ENCODE results near the gene AGAP3. TPM values are rescaled to one million over a fixed set of nuclear protein-coding genes. Genes with fewer than 3 reads are reported as not detected.
A peak's percentile ranks its signal among the peaks of the same experiment; 100 is the strongest.

The AGAP3 gene
- total RNA-seq, 8 experiments from 2014 or later = 34.1 to 84.7 (median 57.2) TPM

DNA sequence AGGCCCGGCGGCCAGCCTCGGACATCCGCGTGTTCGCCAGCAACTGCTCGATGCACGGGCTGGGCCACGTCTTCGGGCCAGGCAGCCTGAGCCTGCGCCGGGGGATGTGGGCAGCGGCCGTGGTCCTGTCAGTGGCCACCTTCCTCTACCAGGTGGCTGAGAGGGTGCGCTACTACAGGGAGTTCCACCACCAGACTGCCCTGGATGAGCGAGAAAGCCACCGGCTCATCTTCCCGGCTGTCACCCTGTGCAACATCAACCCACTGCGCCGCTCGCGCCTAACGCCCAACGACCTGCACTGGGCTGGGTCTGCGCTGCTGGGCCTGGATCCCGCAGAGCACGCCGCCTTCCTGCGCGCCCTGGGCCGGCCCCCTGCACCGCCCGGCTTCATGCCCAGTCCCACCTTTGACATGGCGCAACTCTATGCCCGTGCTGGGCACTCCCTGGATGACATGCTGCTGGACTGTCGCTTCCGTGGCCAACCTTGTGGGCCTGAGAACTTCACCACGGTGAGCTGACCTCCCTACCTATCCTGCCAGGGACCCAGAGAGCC lies 37.3 kb upstream of the AGAP3 start:
- Histone ChIP-seq H3K4me1 (replicated peaks in 1 of 2) (no peaks in the 10 kb centered on the region), H3K4me3 (no peak overlapping the region), H3K27ac (no peak overlapping the region)
- WGBS, 10 experiments = 85% methylated on average over 4 of the region's 38 CpGs; no CpG with 5 or more reads in 9 of the 10 experiments
- in situ Hi-C loops (cut with MboI; ENCODE audit: low pct_unique_long_range_greater_than_20kb in 2 of 9, low sequenced_read_pairs in 9 of 9, unreplicated experiment in 9 of 9) = no loop called here
- ATAC-seq (replicated peaks in 6 of 8) = no peak

DNA sequence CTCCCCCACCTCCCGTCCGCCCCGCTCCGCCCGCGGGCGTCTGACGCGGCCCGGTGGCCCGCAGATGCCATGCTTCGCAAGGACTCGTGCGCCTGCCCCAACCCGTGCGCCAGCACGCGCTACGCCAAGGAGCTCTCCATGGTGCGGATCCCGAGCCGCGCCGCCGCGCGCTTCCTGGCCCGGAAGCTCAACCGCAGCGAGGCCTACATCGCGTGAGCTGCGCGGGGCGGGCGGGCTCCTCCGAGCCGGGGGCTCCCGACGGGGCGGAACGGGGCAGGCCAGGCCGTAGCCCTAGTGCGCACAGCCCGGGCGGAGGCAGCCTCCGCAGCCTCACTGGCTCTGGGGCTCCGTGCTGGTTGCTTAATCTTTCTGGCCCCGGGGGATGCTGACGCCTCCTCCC lies 35.2 kb upstream of the AGAP3 start:
- Histone ChIP-seq H3K4me3 (peak overlapping the region in 2 of 5 donors; percentile 13 to 16), H3K4me1 (replicated peaks in 1 of 2) (no peaks in the 10 kb centered on the region), H3K27ac (no peak overlapping the region)
- 7% methylated on average over 8 of the region's 50 CpGs; no CpG with 5 or more reads in 9 of the 10 experiments for WGBS, 10 experiments
- in situ Hi-C loops (cut with MboI; ENCODE audit: low pct_unique_long_range_greater_than_20kb in 2 of 9, low sequenced_read_pairs in 9 of 9, unreplicated experiment in 9 of 9) = no loop called here
- peak; percentile 60 to 88 (median 80) for ATAC-seq (replicated peaks in 6 of 8)

GRCh38 chr7:151053096-151053495 lies 33.2 kb upstream of the AGAP3 start:
- ATAC-seq (replicated peaks in 6 of 8) = no peak
- 75 to 100% (median 80%) methylated on average over 1 to 4 of the region's 4 CpGs; no CpG with 5 or more reads in 7 of the 10 experiments for WGBS, 10 experiments
- H3K4me3 ChIP-seq = no peak overlapping the region
- in situ Hi-C loops (cut with MboI; ENCODE audit: low pct_unique_long_range_greater_than_20kb in 2 of 9, low sequenced_read_pairs in 9 of 9, unreplicated experiment in 9 of 9) = no loop called here
- H3K4me1 ChIP-seq (replicated peaks in 1 of 2) = peaks cover 5 to 7% of the 10 kb centered on the region in 2 donors
- no peak overlapping the region for H3K27ac ChIP-seq

GRCh38 chr7:151053751-151054150 lies 32.5 kb upstream of the AGAP3 start:
- H3K27ac ChIP-seq = no peak overlapping the region
- in situ Hi-C loops (cut with MboI; ENCODE audit: low pct_unique_long_range_greater_than_20kb in 2 of 9, low sequenced_read_pairs in 9 of 9, unreplicated experiment in 9 of 9) = no loop called here
- no peak for ATAC-seq (replicated peaks in 6 of 8)
- no peak overlapping the region for H3K4me3 ChIP-seq
- peaks cover 9 to 11% of the 10 kb centered on the region in 2 donors for H3K4me1 ChIP-seq (replicated peaks in 1 of 2)
- WGBS, 10 experiments = 58 to 96% methylated on average over 2 to 4 of the region's 8 CpGs; no CpG with 5 or more reads in 8 of the 10 experiments

DNA sequence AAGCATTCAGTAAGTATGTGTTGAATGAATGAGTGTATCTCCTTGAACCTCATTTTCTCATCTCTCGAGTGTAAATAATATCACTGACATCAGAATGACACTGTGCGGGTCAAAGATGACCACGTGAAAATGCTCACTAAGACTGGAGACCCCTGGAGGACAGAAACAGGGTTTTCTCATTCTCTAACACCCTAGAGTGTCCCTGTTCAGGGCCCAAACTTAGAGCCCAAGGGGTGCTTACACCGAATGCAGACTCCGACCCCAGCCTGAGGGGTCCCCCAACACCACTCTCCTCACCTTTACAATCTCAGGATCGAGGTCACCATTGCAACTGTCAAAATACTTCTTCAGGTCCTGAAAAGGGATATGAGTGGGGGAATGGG lies 30.0 kb upstream of the AGAP3 start:
- ATAC-seq (replicated peaks in 6 of 8) = no peak
- Histone ChIP-seq H3K4me3 (peak overlapping the region in 1 of 5 donors; percentile 54), H3K4me1 (replicated peaks in 1 of 2) (peaks cover 23 to 24% of the 10 kb centered on the region in 2 donors), H3K27ac (no peak overlapping the region)
- in situ Hi-C loops (cut with MboI; ENCODE audit: low pct_unique_long_range_greater_than_20kb in 2 of 9, low sequenced_read_pairs in 9 of 9, unreplicated experiment in 9 of 9) = no loop called here
- 54 to 100% (median 87%) methylated on average over 1 to 4 of the region's 6 CpGs; no CpG with 5 or more reads in 2 of the 10 experiments for WGBS, 10 experiments

GRCh38 chr7:151056666-151057505 lies 29.4 kb upstream of the AGAP3 start:
- in situ Hi-C loops (cut with MboI; ENCODE audit: low pct_unique_long_range_greater_than_20kb in 2 of 9, low sequenced_read_pairs in 9 of 9, unreplicated experiment in 9 of 9) = no loop called here
- ATAC-seq (replicated peaks in 6 of 8) = no peak
- H3K4me1 ChIP-seq (replicated peaks in 1 of 2) = peaks cover 29 to 31% of the 10 kb centered on the region in 2 donors
- peak overlapping the region in 1 of 2 donors; percentile 3 for H3K27ac ChIP-seq
- WGBS, 10 experiments = 0 to 65% (median 29%) methylated on average over 2 to 15 of the region's 29 CpGs; no CpG with 5 or more reads in 5 of the 10 experiments
- H3K4me3 ChIP-seq = peak overlapping the region; percentile 52 to 68 (median 56)

- H3K27ac ChIP-seq = peak within 1 kb of the TSS; percentile 89 to 93
- peak within 1 kb of the TSS; percentile 52 to 68 (median 56) for H3K4me3 ChIP-seq
- in situ Hi-C loops (cut with MboI; ENCODE audit: low pct_unique_long_range_greater_than_20kb in 2 of 9, low sequenced_read_pairs in 9 of 9, unreplicated experiment in 9 of 9) = no loop called here
- WGBS, 10 experiments = 0 to 3% (median 0%) methylated on average over 2 to 19 of the region's 30 CpGs; no CpG with 5 or more reads in 3 of the 10 experiments
- peak; percentile 13 to 42 (median 36) for ATAC-seq (replicated peaks in 6 of 8)
- H3K4me1 ChIP-seq (replicated peaks in 1 of 2) = peaks cover 33% of the 10 kb centered on the region in 2 donors
Observed at GRCh38 chr7:151057506-151057988, 28.7 kb upstream of the AGAP3 start, which contains the start of gene CDK5. Gene CDK5 (minus strand): TSS chr7:151057897. CDS start chr7:151057848, 49 bp downstream.

- WGBS, 10 experiments = 0 to 20% (median 0%) methylated on average over 1 to 19 of the region's 46 CpGs; no CpG with 5 or more reads in 3 of the 10 experiments
- Histone ChIP-seq H3K4me3 (peak overlapping the region; percentile 52 to 68 (median 56)), H3K4me1 (replicated peaks in 1 of 2) (peaks cover 35 to 36% of the 10 kb centered on the region in 2 donors), H3K27ac (peak overlapping the region; percentile 89 to 93)
- in situ Hi-C loops (cut with MboI; ENCODE audit: low pct_unique_long_range_greater_than_20kb in 2 of 9, low sequenced_read_pairs in 9 of 9, unreplicated experiment in 9 of 9) = no loop called here
- ATAC-seq (replicated peaks in 6 of 8) = peak; percentile 79 to 91 (median 87)
Observed at GRCh38 chr7:151057989-151058780, 28.1 kb upstream of the AGAP3 start.

GRCh38 chr7:151058781-151059366 lies 27.4 kb upstream of the AGAP3 start:
- in situ Hi-C loops (cut with MboI; ENCODE audit: low pct_unique_long_range_greater_than_20kb in 2 of 9, low sequenced_read_pairs in 9 of 9, unreplicated experiment in 9 of 9) = no loop called here
- H3K27ac ChIP-seq = peak overlapping the region; percentile 89 to 93
- no peak for ATAC-seq (replicated peaks in 6 of 8)

GRCh38 chr7:151059367-151060112 lies 26.7 kb upstream of the AGAP3 start, which contains the start of gene SLC4A2:
Gene SLC4A2 (plus strand): TSS chr7:151059589. CDS start chr7:151061988, 2,399 bp downstream.
- peak within 1 kb of the TSS; percentile 89 to 93 for H3K27ac ChIP-seq
- peak in 5 of 8 experiments; percentile 2 to 15 (median 5) for ATAC-seq (replicated peaks in 6 of 8)
- in situ Hi-C loops (cut with MboI; ENCODE audit: low pct_unique_long_range_greater_than_20kb in 2 of 9, low sequenced_read_pairs in 9 of 9, unreplicated experiment in 9 of 9) = no loop called here
- no CpG with 5 or more reads among the region's 75 CpGs for WGBS, 10 experiments
- H3K4me1 ChIP-seq (replicated peaks in 1 of 2) = peaks cover 36 to 37% of the 10 kb centered on the region in 2 donors
- H3K4me3 ChIP-seq = peak within 1 kb of the TSS; percentile 52 to 68 (median 56)

More at GRCh38 chr7:151058781-151059366, 27.4 kb upstream of the AGAP3 start:
- Histone ChIP-seq H3K4me3 (peak overlapping the region; percentile 52 to 68 (median 56)), H3K4me1 (replicated peaks in 1 of 2) (peaks cover 36 to 37% of the 10 kb centered on the region in 2 donors)
- 0 to 80% (median 10%) methylated on average over 1 to 11 of the region's 18 CpGs; no CpG with 5 or more reads in 2 of the 10 experiments for WGBS, 10 experiments

DNA sequence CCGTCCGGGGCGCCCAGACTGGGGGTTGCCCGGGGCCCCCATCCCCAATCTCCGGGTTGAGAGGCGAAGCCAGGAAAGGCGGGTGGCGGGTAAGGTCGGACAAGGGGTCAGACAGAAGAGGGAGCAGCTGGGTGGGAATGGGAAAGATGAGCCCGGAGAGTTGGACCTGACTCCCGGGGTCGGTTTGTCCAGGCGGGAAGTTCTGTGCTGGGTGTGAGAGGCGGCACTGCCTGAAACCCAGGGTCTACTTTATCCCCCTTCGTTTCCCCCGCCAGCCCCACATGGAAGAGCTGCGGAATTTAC lies 26.2 kb upstream of the AGAP3 start:
- Histone ChIP-seq H3K4me3 (peak overlapping the region; percentile 47 to 68 (median 54)), H3K27ac (no peak overlapping the region), H3K4me1 (replicated peaks in 1 of 2) (peaks cover 36 to 37% of the 10 kb centered on the region in 2 donors)
- in situ Hi-C loops (cut with MboI; ENCODE audit: low pct_unique_long_range_greater_than_20kb in 2 of 9, low sequenced_read_pairs in 9 of 9, unreplicated experiment in 9 of 9) = no loop called here
- whole genome bisulfite sequencing, 10 experiments = 0 to 40% (median 0%) methylated on average over 1 to 2 of the region's 17 CpGs; no CpG with 5 or more reads in 7 of the 10 experiments
- no peak for ATAC-seq (replicated peaks in 6 of 8)
